ENCODE results near the gene CEMIP2.

Gene CEMIP2

DNA sequence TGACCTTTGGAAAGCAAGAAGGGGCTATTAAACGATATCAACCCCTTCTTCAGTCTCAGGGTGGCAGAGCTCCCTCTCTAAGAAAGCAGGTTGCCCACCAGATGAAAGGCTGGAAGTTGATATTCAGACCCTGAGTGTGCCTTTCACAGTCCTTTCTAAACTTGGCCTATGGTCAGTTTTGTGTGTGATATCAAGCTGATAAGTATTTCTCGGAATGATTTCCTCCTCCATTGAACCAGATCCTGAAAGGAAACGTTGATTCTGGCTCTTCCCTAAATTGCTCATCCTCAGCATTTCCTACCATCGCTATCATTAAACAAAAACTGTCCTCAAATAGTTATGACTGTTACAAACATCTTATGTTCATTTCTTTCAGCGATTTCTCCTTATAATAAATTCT is 130.4 kb downstream of the CEMIP2 start:
- DNase-seq (ENCODE audit: low read depth): no peak

DNA sequence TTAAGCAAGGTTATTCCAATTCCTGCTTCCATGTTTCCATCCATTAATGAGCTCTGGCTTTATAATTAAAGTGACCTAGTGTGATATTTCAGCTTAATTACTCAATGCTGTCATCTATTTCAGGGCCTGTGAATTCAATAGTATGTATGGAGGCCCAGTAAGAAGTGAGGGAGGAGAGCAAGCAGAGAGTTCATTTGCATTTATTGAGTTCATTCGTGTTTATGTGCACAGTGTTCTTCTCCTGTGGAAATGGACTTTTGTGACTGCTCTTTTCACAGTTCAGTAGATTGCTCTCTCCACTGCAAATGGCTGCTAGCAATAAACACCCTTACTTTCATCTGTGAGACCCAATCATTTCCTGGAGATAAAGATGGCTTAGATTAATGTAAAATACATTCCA is 130.9 kb downstream of the CEMIP2 start:
- no peak for DNase-seq (ENCODE audit: low read depth)

GRCh38 chr9:71636143-71636839 is 132.0 kb downstream of the CEMIP2 start:
- DNase-seq (ENCODE audit: low read depth): no peak

GRCh38 chr9:71634752-71635151 is 133.6 kb downstream of the CEMIP2 start:
- no peak for DNase-seq (ENCODE audit: low read depth)

Measured in stimulated activated CD8-positive, alpha-beta memory T cell treated with anti-CD3 and anti-CD28 coated beads, Interleukin-15, amount 100 ng/mL, for 24 hours (primary cell).